B cell (primary cell): ENCODE results near the gene PARN. TPM values are rescaled to one million over a fixed set of nuclear protein-coding genes. Genes with fewer than 3 reads are reported as not detected.

Experiments
- ATAC-seq: fragments of 200-7000 bp; cut with Tn5 transposase; one replicate; pipeline ENCODE4 v1.10.0; 2021; ENCODE audit warnings: low read depth, mild to moderate bottlenecking, moderate number of reproducible peaks, moderate library complexity
- CTCF ChIA-PET: fragments of 350-600 bp; sonication (Branson Sonifier 250); formaldehyde crosslinking; loops from one replicate; lab custom pipeline; 2021; ENCODE audit warnings: antibody characterized with exemption, inconsistent platforms; lab: Charles Lee
- POLR2A ChIA-PET: fragments of 350-600 bp; sonication (Branson Sonifier 250); formaldehyde crosslinking; loops from one replicate; lab custom pipeline; 2021; ENCODE audit warnings: antibody characterized with exemption; lab: Charles Lee
- DNase-seq: peaks from one replicate; pipeline ENCODE4 v3.0.0; 2013
- H2AFZ ChIP-seq: 2 replicates; pipeline ENCODE4 v1.6.1; 2012; ENCODE audit warnings: mild to moderate bottlenecking, low read depth, low read length; ENCODE audit not compliant: insufficient read depth, poor library complexity, severe bottlenecking
- H3K27ac ChIP-seq, 2 donors: 1 replicate in 1 of 2; 2 replicates in 1 of 2; pipeline ENCODE4 v1.5.1; 2012 to 2013; ENCODE audit warnings: low read length in 2 of 2, mild to moderate bottlenecking in 2 of 2, moderate library complexity in 1 of 2
- H3K27me3 ChIP-seq, 4 experiments: fragments of 200-600 bp in 1 of 4; sonication (generic) in 1 of 4; replicated peaks in 1 of 4; 1 replicate in 2 of 4; 2 replicates in 2 of 4; pipeline versions ENCODE4 v1.6.1 to v1.7.0; 2013 to 2016; ENCODE audit warnings: low read length in 3 of 4, mild to moderate bottlenecking in 2 of 4, mixed read lengths in 1 of 4, moderate library complexity in 1 of 4; ENCODE audit not compliant: insufficient read depth in 4 of 4, control insufficient read depth in 3 of 4; ENCODE audit errors: control extremely low read depth in 1 of 4
- H3K36me3 ChIP-seq, 2 experiments: replicated peaks in 1 of 2; 1 replicate in 1 of 2; 2 replicates in 1 of 2; pipeline versions ENCODE4 v1.6.1 to v1.7.1; 2013; ENCODE audit warnings: low read length in 1 of 2; ENCODE audit not compliant: insufficient read depth in 2 of 2, control insufficient read depth in 1 of 2; ENCODE audit errors: control extremely low read depth in 1 of 2, extremely low read depth in 1 of 2
- H3K4me1 ChIP-seq, 2 donors: fragments of 200-600 bp in 1 of 2; sonication (generic) in 1 of 2; 1 replicate in 1 of 2; 2 replicates in 1 of 2; pipeline versions ENCODE4 v1.5.1 to v1.6.1; 2013 to 2017; ENCODE audit warnings: low read length in 2 of 2; ENCODE audit not compliant: control insufficient read depth in 2 of 2, insufficient read depth in 2 of 2
- H3K4me2 ChIP-seq: replicated peaks from 2 replicates; pipeline ENCODE3; 2012; ENCODE audit warnings: mild to moderate bottlenecking, low read depth, low read length; ENCODE audit not compliant: poor library complexity, severe bottlenecking
- H3K4me3 ChIP-seq, 5 experiments: fragments of 200-600 bp in 1 of 5; sonication (generic) in 1 of 5; 1 replicate in 3 of 5; 2 replicates in 2 of 5; pipeline versions ENCODE4 v1.5.1 to v1.7.0; 2011 to 2016; ENCODE audit warnings: low read length in 4 of 5, mild to moderate bottlenecking in 4 of 5, low read depth in 2 of 5, control low read depth in 1 of 5, moderate library complexity in 1 of 5; ENCODE audit not compliant: insufficient read depth in 1 of 5; ENCODE audit errors: control extremely low read depth in 1 of 5, extremely low read depth in 1 of 5
- H3K79me2 ChIP-seq: fragments of 200-600 bp; sonication (generic); one replicate; pipeline ENCODE4 v1.6.0; 2016; ENCODE audit warnings: low read length; ENCODE audit not compliant: control insufficient read depth, insufficient read depth
- H3K9ac ChIP-seq: fragments of 200-600 bp; sonication (generic); 2 replicates; pipeline ENCODE4 v1.6.1; 2017; ENCODE audit warnings: mild to moderate bottlenecking, low read length, moderate library complexity
- H3K9me3 ChIP-seq, 3 donors: one replicate each; pipeline versions ENCODE4 v1.6.1 to v1.7.1; 2013; ENCODE audit warnings: low read length in 2 of 3; ENCODE audit not compliant: control insufficient read depth in 2 of 3, insufficient read depth in 1 of 3; ENCODE audit errors: control extremely low read depth in 1 of 3
- H4K20me1 ChIP-seq: 2 replicates; pipeline ENCODE4 v1.6.0; 2012; ENCODE audit warnings: mild to moderate bottlenecking, low read length; ENCODE audit not compliant: insufficient read depth, control insufficient read depth, poor library complexity, severe bottlenecking
- H3K27ac Mint-ChIP-seq: one replicate; pipeline ENCODE4 v1.8.0; 2021; ENCODE audit warnings: mixed read lengths
- H3K27me3 Mint-ChIP-seq: one replicate; pipeline ENCODE4 v1.8.0; 2021; ENCODE audit warnings: mixed read lengths
- H3K4me1 Mint-ChIP-seq: one replicate; pipeline ENCODE4 v1.8.0; 2021; ENCODE audit warnings: mixed read lengths
- H3K4me3 Mint-ChIP-seq: one replicate; pipeline ENCODE4 v1.8.0; 2021; ENCODE audit warnings: mixed read lengths
- H3K9me3 Mint-ChIP-seq: one replicate; pipeline ENCODE4 v1.8.0; 2022; ENCODE audit warnings: mixed read lengths; ENCODE audit not compliant: insufficient read depth
- EZH2 ChIP-seq: IDR thresholded peaks from 2 replicates; pipeline ENCODE4 v1.6.1; 2012; ENCODE audit warnings: borderline replicate concordance, low read depth, mild to moderate bottlenecking, moderate library complexity, low read length; ENCODE audit not compliant: insufficient read depth, poor library complexity, severe bottlenecking
- WGBS: methylation state at CpG from one replicate; pipeline ENCODE4 v1.1.5; 2013; ENCODE audit warnings: missing lambda C conversion rate; ENCODE audit not compliant: insufficient coverage; 5-methylcytosine and 5-hydroxymethylcytosine counted together
- intact Hi-C: fragments of 100-400 bp; cut with micrococcal nuclease; formaldehyde crosslinking; loops from one replicate; pipeline ENCODE4 v1.10.0; 2022
- polyA plus RNA-seq: library from polyadenylated mRNA; depleted of rRNA; stranded (reverse); fragments of >200 nt; gene quantifications from 2 replicates; pipeline ENCODE4 v1.2.3, GENCODE V29; 2012
- total RNA-seq, 2 donors: library from RNA; stranded (reverse); fragments of 120-200 nt in 1 of 2; gene quantifications; 1 replicate in 1 of 2; 2 replicates in 1 of 2; pipeline versions ENCODE4 v1.2.3 to v1.2.4, GENCODE V29; 2013 to 2022
- TF ChIP-seq, protein P1 (sequence below): fragments of 200-600 bp; IDR thresholded peaks from one replicate; pipeline ENCODE4 v1.8.0; 2022; ENCODE audit warnings: antibody characterized with exemption, mild to moderate bottlenecking

The PARN gene
- total and polyA plus RNA-seq, 2 donors (not counting 1 experiment from before 2014, with no cell fraction given): 25.3 to 62.2 TPM

DNA sequence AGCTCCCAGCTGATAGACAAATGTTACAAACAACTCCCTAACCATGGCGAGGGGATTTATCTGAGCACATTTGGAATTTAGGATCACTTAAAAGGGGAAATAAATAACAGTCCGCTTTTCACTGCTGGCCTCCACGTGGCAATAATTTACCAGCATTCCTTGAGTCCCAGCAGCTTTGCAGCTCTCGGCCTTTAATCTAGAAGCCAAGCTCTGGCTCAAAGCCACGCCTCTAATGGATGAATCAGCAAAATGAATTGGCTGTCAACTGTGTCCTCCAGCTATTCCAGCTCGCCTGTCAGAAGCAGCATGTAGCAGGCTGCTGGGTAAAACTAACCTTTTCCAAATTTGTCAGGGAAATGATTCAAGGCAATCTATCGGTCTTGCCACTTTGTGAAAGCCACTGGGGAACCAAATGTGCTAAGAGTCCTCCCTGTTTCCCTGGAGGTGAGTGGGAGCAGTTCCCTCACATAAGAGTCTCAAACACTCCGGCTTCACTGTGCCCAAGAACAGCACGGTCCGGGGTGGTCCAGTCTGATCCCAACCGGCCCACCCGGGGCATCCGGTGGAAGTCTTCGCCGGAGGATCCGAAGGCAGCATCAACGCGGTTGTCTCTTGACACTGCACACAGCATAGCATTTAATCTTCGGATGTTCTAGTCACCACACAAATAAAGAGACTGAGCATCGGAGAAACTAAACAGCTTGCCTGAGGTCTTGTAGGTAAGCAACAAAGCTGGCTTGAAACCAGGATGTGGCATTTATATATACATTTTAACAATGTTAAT lies 143.3 kb downstream of the PARN start:
- no peaks in the 10 kb centered on the region for H3K9me3 ChIP-seq
- no peaks in the 10 kb centered on the region for H3K9me3 Mint-ChIP-seq
- H3K4me1 Mint-ChIP-seq: peaks cover 4% of the 10 kb centered on the region
- H3K4me2 ChIP-seq: no peak overlapping the region
- H4K20me1 ChIP-seq: no peaks in the 10 kb centered on the region
- ChIA-PET CTCF (no interaction called here), POLR2A (no interaction called here)
- no peaks in the 10 kb centered on the region for H3K27me3 ChIP-seq
- ATAC-seq: no peak
- no peak for TF ChIP-seq EZH2
- TF ChIP-seq, protein P1, sequence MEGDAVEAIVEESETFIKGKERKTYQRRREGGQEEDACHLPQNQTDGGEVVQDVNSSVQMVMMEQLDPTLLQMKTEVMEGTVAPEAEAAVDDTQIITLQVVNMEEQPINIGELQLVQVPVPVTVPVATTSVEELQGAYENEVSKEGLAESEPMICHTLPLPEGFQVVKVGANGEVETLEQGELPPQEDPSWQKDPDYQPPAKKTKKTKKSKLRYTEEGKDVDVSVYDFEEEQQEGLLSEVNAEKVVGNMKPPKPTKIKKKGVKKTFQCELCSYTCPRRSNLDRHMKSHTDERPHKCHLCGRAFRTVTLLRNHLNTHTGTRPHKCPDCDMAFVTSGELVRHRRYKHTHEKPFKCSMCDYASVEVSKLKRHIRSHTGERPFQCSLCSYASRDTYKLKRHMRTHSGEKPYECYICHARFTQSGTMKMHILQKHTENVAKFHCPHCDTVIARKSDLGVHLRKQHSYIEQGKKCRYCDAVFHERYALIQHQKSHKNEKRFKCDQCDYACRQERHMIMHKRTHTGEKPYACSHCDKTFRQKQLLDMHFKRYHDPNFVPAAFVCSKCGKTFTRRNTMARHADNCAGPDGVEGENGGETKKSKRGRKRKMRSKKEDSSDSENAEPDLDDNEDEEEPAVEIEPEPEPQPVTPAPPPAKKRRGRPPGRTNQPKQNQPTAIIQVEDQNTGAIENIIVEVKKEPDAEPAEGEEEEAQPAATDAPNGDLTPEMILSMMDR: no peak
- no peak overlapping the region for H3K4me3 Mint-ChIP-seq
- H3K79me2 ChIP-seq: no peaks in the 10 kb centered on the region
- H2AFZ ChIP-seq: no peak overlapping the region
- no peaks in the 10 kb centered on the region for H3K27me3 Mint-ChIP-seq
- DNase-seq: no peak
- no peaks in the 10 kb centered on the region for H3K4me1 ChIP-seq
- peaks cover 7 to 25% of the 10 kb centered on the region in 2 experiments for H3K36me3 ChIP-seq
- 78% methylated on average over 18 of the region's 20 CpGs for WGBS
- H3K27ac ChIP-seq: no peak overlapping the region
- H3K4me3 ChIP-seq: no peak overlapping the region
- no peak overlapping the region for H3K27ac Mint-ChIP-seq
- no peak overlapping the region for H3K9ac ChIP-seq
- intact Hi-C loops: no loop called here

GRCh38 chr16:14485811-14486519 lies 144.1 kb downstream of the PARN start:
- Mint-ChIP-seq H3K9me3 (no peaks in the 10 kb centered on the region), H3K27ac (no peak overlapping the region), H3K27me3 (no peaks in the 10 kb centered on the region), H3K4me3 (no peak overlapping the region), H3K4me1 (peaks cover 4% of the 10 kb centered on the region)
- intact Hi-C loops: no loop called here
- no peak overlapping the region for H3K9ac ChIP-seq
- ATAC-seq (no peak), DNase-seq (no peak)
- H3K27ac ChIP-seq: no peak overlapping the region
- ChIA-PET CTCF (interaction anchor here (0.7 kb wide), 1 partner anchor 39 kb away, joined by 4 read pairs; no protein-coding TSS in a partner anchor), POLR2A (no interaction called here)
- no peaks in the 10 kb centered on the region for H4K20me1 ChIP-seq
- H3K4me1 ChIP-seq: no peaks in the 10 kb centered on the region
- peaks cover 10 to 25% of the 10 kb centered on the region in 2 experiments for H3K36me3 ChIP-seq
- no peaks in the 10 kb centered on the region for H3K27me3 ChIP-seq
- no peaks in the 10 kb centered on the region for H3K9me3 ChIP-seq
- no peak overlapping the region for H2AFZ ChIP-seq
- no peak overlapping the region for H3K4me3 ChIP-seq
- no peaks in the 10 kb centered on the region for H3K79me2 ChIP-seq
- TF ChIP-seq EZH2: no peak
- TF ChIP-seq, protein P1: no peak
- WGBS: 98% methylated on average over 12 of the region's 16 CpGs
- H3K4me2 ChIP-seq: no peak overlapping the region
